ENCODE data around the gene ST6GALNAC6. TPM values are rescaled to one million over a fixed set of nuclear protein-coding genes. Genes with fewer than 3 reads are reported as not detected.

ST6GALNAC6 gene
- total and polyA plus RNA-seq, 7 donors = 35.6 to 125 (median 109) TPM

Small RNA genes within 50 kb of the gene (small RNA-seq; reads per million reads assigned to genes)
- gene MIR4672 (0 reads per million in 3 donors), gene RNA5SP296 (0 reads per million in 3 donors)

Other genes with a start within 250 kb of the ST6GALNAC6 start
- not detected for gene CFAP157, start 192.6 kb downstream of the ST6GALNAC6 start, total RNA-seq
- gene CFAP157, start 192.6 kb downstream of the ST6GALNAC6 start, polyA plus RNA-seq = under 1 TPM in 1 of 3 donors, not detected in 2; 0.12 TPM
- gene PTRH1, start 183.9 kb downstream of the ST6GALNAC6 start, total RNA-seq = 10 to 100 TPM in 3 of 4 donors, 1 to 10 TPM in 1; 8.9 to 25.8 (median 19.4) TPM
- gene PTRH1, start 183.9 kb downstream of the ST6GALNAC6 start, polyA plus RNA-seq = 10 to 100 TPM in 2 of 3 donors, 1 to 10 TPM in 1; 9.6 to 18.6 (median 10.4) TPM
- not detected for gene TTC16, start 183.5 kb downstream of the ST6GALNAC6 start, total RNA-seq
- gene TTC16, start 183.5 kb downstream of the ST6GALNAC6 start, polyA plus RNA-seq = under 1 TPM in 1 of 3 donors, not detected in 2; 0.15 TPM
- gene TOR2A, start 164.3 kb downstream of the ST6GALNAC6 start, total RNA-seq = 10 to 100 TPM in 1 of 4 donors, 1 to 10 TPM in 3; 6.1 to 10.4 (median 7.9) TPM
- 10 to 100 TPM; 12.6 to 26.4 (median 15.7) TPM for gene TOR2A, start 164.3 kb downstream of the ST6GALNAC6 start, polyA plus RNA-seq
- 1 to 10 TPM; 3.1 to 7.2 (median 4.9) TPM for gene SH2D3C, start 120.9 kb downstream of the ST6GALNAC6 start, total RNA-seq
- gene SH2D3C, start 120.9 kb downstream of the ST6GALNAC6 start, polyA plus RNA-seq = 10 to 100 TPM in 1 of 3 donors, 1 to 10 TPM in 2; 1.4 to 11.3 (median 6.6) TPM
- 10 to 100 TPM; 44.9 to 77.2 (median 51.8) TPM for gene CDK9, start 113.6 kb downstream of the ST6GALNAC6 start, total RNA-seq
- 10 to 100 TPM; 28.9 to 47.2 (median 32.4) TPM for gene CDK9, start 113.6 kb downstream of the ST6GALNAC6 start, polyA plus RNA-seq
- 10 to 100 TPM; 32.1 to 47.9 (median 35.8) TPM for gene FPGS, start 96.7 kb downstream of the ST6GALNAC6 start, total RNA-seq
- 10 to 100 TPM in 2 of 3 donors, 1 to 10 TPM in 1; 9.2 to 51.3 (median 16.8) TPM for gene FPGS, start 96.7 kb downstream of the ST6GALNAC6 start, polyA plus RNA-seq
- 10 to 100 TPM; 17.1 to 28.5 (median 20.6) TPM for gene ENG, start 44.9 kb downstream of the ST6GALNAC6 start, total RNA-seq
- 10 to 100 TPM in 2 of 3 donors, 1 to 10 TPM in 1; 5.4 to 50.4 (median 25.7) TPM for gene ENG, start 44.9 kb downstream of the ST6GALNAC6 start, polyA plus RNA-seq
- 10 to 100 TPM; 28.8 to 73.2 (median 48.7) TPM for gene AK1, start 21.9 kb downstream of the ST6GALNAC6 start, total RNA-seq
- 100 to 1,000 TPM in 1 of 3 donors, 10 to 100 TPM in 2; 85.9 to 254 (median 85.9) TPM for gene AK1, start 21.9 kb downstream of the ST6GALNAC6 start, polyA plus RNA-seq
- 10 to 100 TPM; 22.8 to 27.7 (median 25.5) TPM for gene ST6GALNAC4, start 17.4 kb upstream of the ST6GALNAC6 start, total RNA-seq
- gene ST6GALNAC4, start 17.4 kb upstream of the ST6GALNAC6 start, polyA plus RNA-seq = 10 to 100 TPM; 25.2 to 51.1 (median 37.7) TPM
- gene PIP5KL1, start 31.2 kb upstream of the ST6GALNAC6 start, total RNA-seq = 1 to 10 TPM in 3 of 4 donors, under 1 TPM in 1; 0.16 to 4.2 (median 2.6) TPM
- gene PIP5KL1, start 31.2 kb upstream of the ST6GALNAC6 start, polyA plus RNA-seq = 1 to 10 TPM in 1 of 3 donors, under 1 TPM in 1, not detected in 1; 0.70 to 1.8 TPM
- gene DPM2, start 38.3 kb upstream of the ST6GALNAC6 start, total RNA-seq = 10 to 100 TPM in 2 of 4 donors, 1 to 10 TPM in 2; 6.0 to 11.9 (median 9.7) TPM
- 10 to 100 TPM; 17.3 to 41.9 (median 24.6) TPM for gene DPM2, start 38.3 kb upstream of the ST6GALNAC6 start, polyA plus RNA-seq
- 10 to 100 TPM; 10.9 to 32.7 (median 19.2) TPM for gene EEIG1, start 81.4 kb upstream of the ST6GALNAC6 start, total RNA-seq
- gene EEIG1, start 81.4 kb upstream of the ST6GALNAC6 start, polyA plus RNA-seq = 10 to 100 TPM; 69.1 to 92.0 (median 77.0) TPM
- 10 to 100 TPM in 1 of 4 donors, 1 to 10 TPM in 3; 5.5 to 10.7 (median 6.3) TPM for gene NAIF1, start 167.7 kb upstream of the ST6GALNAC6 start, total RNA-seq
- 10 to 100 TPM in 1 of 3 donors, 1 to 10 TPM in 2; 8.4 to 11.0 (median 8.6) TPM for gene NAIF1, start 167.7 kb upstream of the ST6GALNAC6 start, polyA plus RNA-seq
- 10 to 100 TPM; 10.2 to 77.2 (median 12.9) TPM for gene SLC25A25, start 168.6 kb upstream of the ST6GALNAC6 start, total RNA-seq
- 10 to 100 TPM; 16.6 to 19.4 (median 16.8) TPM for gene SLC25A25, start 168.6 kb upstream of the ST6GALNAC6 start, polyA plus RNA-seq
- gene PTGES2, start 228.1 kb upstream of the ST6GALNAC6 start, total RNA-seq = 100 to 1,000 TPM in 2 of 4 donors, 10 to 100 TPM in 2; 60.0 to 119 (median 97.5) TPM
- gene PTGES2, start 228.1 kb upstream of the ST6GALNAC6 start, polyA plus RNA-seq = 10 to 100 TPM; 56.5 to 82.2 (median 66.1) TPM
- not detected for gene LCN2, start 249.8 kb upstream of the ST6GALNAC6 start, total RNA-seq
- 1,000 to 10,000 TPM in 1 of 3 donors, 10 to 100 TPM in 1, 1 to 10 TPM in 1; 9.6 to 1,818 (median 79.8) TPM for gene LCN2, start 249.8 kb upstream of the ST6GALNAC6 start, polyA plus RNA-seq

Data from sigmoid colon (tissue), 7 donors.